NCI-H1436 (cell line): Measurements from ENCODE around the gene TSC22D4.
"Not testable (repeated sequence)": the region's sequence is repeated elsewhere in the genome, so short reads cannot be mapped to it uniquely, and the experiment has no call there.

Source experiments
- DNase-seq: peaks from one replicate; lab custom pipeline; 2025; lab: John Stamatoyannopoulos, UW

The TSC22D4 gene

GRCh38 chr7:100478958-100479660, at the start of gene TSC22D4:
TSS of gene TSC22D4 (minus strand) at chr7:100479214. CDS start at chr7:100478038, 1,176 bp downstream.
- peak; percentile 79 for DNase-seq

GRCh38 chr7:100528108-100528866, 49.3 kb upstream of the TSC22D4 start:
- not testable (repeated sequence) for DNase-seq

GRCh38 chr7:100523192-100523591, 44.2 kb upstream of the TSC22D4 start:
- DNase-seq: not testable (repeated sequence)

DNA sequence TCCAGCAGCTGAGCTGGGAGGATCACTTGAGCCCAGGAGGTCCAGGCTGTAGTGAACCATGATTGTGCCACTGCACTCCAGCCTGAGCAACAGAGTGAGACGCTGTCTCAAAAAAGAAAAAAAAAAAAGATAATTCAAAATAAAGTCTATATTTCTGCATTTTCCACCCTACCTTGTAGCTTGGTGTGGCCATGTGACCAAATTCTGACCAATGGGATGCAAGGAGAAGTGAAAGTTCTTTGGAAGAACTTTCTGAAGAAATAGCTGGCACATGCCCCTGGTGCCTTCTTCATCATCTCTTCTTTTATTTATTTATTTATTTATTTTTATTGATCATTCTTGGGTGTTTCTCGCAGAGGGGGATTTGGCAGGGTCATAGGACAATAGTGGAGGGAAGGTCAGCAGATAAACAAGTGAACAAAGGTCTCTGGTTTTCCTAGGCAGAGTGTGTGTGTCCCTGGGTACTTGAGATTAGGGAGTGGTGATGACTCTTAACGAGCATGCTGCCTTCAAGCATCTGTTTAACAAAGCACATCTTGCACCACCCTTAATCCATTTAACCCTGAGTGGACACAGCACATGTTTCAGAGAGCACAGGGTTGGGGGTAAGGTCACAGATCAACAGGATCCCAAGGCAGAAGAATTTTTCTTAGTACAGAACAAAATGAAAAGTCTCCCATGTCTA, 43.0 kb upstream of the TSC22D4 start:
- not testable (repeated sequence) for DNase-seq

DNA sequence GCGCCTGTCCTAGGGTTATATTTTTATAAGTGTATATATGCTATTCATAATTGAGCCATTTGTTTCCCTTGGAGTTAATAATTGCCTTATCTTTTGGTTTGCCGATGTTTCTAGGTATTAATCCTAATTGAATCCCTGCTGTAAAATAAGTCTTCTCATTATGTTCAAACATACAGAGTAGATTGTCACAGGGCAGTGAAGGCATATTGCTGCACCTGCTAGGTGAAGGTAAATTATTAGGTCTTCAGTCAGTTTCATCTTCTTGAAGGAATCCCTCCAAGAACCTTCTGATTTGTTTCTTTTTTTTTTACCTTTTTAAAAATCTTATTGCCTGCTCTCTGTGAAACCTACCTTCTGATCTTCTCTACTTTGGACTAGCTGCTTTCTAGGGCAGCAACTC, 42.1 kb upstream of the TSC22D4 start:
- no peak for DNase-seq

- DNase-seq: no peak
Observed at GRCh38 chr7:100520138-100520537, 41.1 kb upstream of the TSC22D4 start.

GRCh38 chr7:100519580-100519979, 40.6 kb upstream of the TSC22D4 start:
- no peak for DNase-seq

DNA sequence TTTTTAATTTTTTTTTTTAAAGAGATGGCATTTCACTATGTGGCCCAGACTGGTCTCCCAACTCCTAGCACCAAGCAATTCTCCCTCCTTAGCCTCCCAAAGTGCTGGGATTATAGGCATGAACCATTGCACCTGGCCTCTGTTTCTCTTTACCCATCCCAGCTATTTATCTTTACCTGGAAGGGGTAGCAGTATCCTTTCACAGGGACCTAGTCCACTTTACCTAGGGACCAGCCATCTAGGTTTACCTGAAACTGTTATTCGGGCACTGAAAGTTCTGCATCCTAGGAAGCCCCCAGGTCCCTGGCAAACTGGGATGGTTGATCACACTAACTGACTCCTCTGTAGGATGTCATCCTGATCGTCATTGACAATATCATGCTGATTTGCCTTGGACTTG, 38.3 kb upstream of the TSC22D4 start:
- no peak for DNase-seq

DNA sequence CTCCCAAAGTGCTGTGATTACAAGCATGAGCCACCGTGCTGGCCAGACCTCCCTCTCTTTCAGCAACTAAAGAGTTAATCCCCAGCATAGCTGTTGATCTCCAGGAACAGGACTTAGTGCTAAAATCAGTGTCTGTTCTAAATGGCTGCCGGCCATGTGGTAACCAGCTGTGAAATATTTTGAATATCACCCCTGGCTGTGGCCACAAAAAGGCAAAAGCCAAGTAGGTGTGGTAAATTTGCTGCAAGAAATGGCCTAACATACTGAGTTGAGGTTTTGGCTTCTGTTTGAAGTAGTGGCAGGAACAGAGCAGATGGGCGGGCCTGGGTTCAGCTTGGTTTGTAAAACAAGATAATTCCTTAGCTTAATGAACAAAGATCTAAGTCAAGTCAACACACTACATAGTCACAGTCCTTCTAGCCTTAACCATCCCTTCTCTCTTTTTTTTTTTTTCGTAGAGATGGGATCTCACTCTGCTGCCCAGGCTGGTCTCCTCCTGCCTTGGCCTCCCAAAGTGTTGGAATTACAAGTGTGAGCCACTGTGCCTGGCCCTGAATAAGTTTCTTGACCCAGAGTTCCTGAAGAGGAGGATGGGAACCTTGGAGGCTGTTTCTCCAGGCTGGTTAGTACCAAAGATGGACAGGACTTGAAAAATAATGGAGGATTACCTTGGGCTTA, 37.3 kb upstream of the TSC22D4 start:
- no peak for DNase-seq

DNA sequence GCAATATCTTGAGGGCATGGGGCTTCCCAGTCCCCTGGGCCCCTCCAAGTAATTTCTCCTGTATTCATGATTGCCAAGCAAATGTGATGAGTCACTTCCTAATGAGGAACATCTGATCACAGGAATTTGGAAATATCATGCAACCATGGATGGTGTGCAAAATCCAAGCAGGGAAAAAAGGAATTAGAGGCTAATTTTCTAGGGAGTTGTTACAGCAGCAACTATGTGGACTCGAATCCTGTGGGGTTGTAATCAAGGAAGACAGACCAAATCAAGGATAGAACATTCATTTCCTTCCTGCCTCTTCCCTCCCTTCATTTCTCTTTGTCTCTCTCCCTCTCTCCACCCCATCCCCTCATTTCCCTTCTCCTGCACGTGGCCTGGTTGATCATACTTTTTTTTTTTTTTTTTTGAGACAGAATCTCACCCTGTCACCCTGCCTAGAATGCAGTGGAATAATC, 36.1 kb upstream of the TSC22D4 start:
- DNase-seq: no peak

DNA sequence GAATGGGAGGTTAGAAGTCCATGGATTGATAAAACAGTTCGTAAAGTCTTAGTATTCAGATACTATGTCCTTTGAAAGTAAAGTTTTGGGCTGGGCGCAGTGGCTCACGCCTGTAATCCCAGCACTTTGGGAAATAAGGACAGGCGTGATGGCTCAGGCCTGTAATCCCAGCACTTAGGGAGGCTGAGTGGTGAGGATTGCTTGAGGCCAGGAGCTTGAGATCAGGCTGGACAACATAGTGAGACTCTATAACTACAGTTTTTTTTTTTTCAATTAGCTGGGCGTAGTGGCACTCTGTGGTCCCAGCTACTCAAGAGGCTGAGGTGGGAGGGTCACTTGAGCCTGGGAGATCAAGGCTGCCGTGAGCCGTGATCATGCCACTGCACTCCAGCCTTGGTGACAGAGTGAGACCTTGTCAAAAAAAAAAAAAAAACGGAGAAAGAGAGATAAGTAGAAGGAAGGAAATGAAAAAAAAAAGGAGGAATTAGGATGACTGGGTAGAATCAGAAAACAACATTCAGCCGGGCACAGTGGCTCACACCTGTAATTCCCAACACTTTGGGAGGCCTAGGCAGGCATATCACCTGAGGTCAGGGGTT, 34.3 kb upstream of the TSC22D4 start:
- DNase-seq: no peak

- DNase-seq: no peak
Observed at GRCh38 chr7:100510437-100511239, 31.6 kb upstream of the TSC22D4 start.

GRCh38 chr7:100509231-100509630, 30.2 kb upstream of the TSC22D4 start:
- DNase-seq: no peak

- DNase-seq: no peak
Observed at GRCh38 chr7:100506356-100506923, 27.4 kb upstream of the TSC22D4 start.

GRCh38 chr7:100504887-100505611, 26.0 kb upstream of the TSC22D4 start:
- DNase-seq: no peak

GRCh38 chr7:100504031-100504430, 25.0 kb upstream of the TSC22D4 start:
- DNase-seq: not testable (repeated sequence)

- DNase-seq: not testable (repeated sequence)
Observed at GRCh38 chr7:100500743-100501142, 21.7 kb upstream of the TSC22D4 start.

GRCh38 chr7:100496509-100496908, 17.5 kb upstream of the TSC22D4 start:
- DNase-seq: no peak

- DNase-seq: no peak
Observed at GRCh38 chr7:100493476-100494264, 14.7 kb upstream of the TSC22D4 start.
